IPS-20b (cell line): Measurements from ENCODE around the gene CACNA1C.
"Not testable (repeated sequence)": the region's sequence is repeated elsewhere in the genome, so short reads cannot be mapped to it uniquely, and the experiment has no call there.

Source experiments
- H3K27ac ChIP-seq: one replicate; pipeline ENCODE4 v1.5.1; 2013; ENCODE audit warnings: low read length
- H3K27me3 ChIP-seq: 2 replicates; pipeline ENCODE4 v1.6.1; 2013; ENCODE audit warnings: mild to moderate bottlenecking, low read length, inconsistent platforms; ENCODE audit not compliant: insufficient read depth
- H3K36me3 ChIP-seq: 2 replicates; pipeline ENCODE4 v1.6.1; 2013; ENCODE audit warnings: low read depth, mild to moderate bottlenecking, inconsistent platforms, low read length, moderate library complexity; ENCODE audit not compliant: insufficient read depth
- H3K4me1 ChIP-seq: 2 replicates; pipeline ENCODE4 v1.6.1; 2013; ENCODE audit warnings: mild to moderate bottlenecking, control low read depth, inconsistent platforms, low read length, moderate library complexity; ENCODE audit not compliant: insufficient read depth
- H3K4me3 ChIP-seq: 2 replicates; pipeline ENCODE4 v1.5.1; 2013; ENCODE audit warnings: mild to moderate bottlenecking, low read length, inconsistent platforms
- H3K9ac ChIP-seq: 2 replicates; pipeline ENCODE4 v1.6.1; 2013; ENCODE audit warnings: low read depth, mild to moderate bottlenecking, inconsistent platforms, low read length, moderate library complexity
- H3K9me3 ChIP-seq: 2 replicates; pipeline ENCODE4 v1.6.1; 2013; ENCODE audit warnings: mild to moderate bottlenecking, low read depth, low read length, inconsistent platforms; ENCODE audit not compliant: insufficient read depth

CACNA1C gene

DNA sequence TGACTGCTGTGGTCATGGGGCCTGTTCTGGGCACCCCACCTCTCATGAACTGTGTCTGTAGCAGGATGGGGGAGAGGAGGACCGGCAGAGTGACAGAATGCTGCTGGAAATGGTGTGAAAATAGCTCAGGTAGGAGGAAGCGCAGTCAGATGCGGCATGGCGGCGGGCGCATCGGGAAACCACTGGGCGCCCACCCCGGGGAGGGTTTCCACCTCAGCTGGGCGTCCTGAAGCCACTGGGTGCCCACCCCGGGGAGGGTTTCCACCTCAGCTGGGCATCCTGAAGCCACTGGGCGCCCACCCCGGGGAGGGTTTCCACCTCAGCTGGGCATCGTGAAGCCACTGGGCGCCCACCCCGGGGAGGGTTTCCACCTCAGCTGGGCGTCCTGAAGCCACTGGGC lies 52.6 kb downstream of the CACNA1C start:
- not testable (repeated sequence) for H3K4me1 ChIP-seq, H3K27me3 ChIP-seq, H3K9ac ChIP-seq, H3K9me3 ChIP-seq, H3K36me3 ChIP-seq, H3K27ac ChIP-seq, H3K4me3 ChIP-seq

DNA sequence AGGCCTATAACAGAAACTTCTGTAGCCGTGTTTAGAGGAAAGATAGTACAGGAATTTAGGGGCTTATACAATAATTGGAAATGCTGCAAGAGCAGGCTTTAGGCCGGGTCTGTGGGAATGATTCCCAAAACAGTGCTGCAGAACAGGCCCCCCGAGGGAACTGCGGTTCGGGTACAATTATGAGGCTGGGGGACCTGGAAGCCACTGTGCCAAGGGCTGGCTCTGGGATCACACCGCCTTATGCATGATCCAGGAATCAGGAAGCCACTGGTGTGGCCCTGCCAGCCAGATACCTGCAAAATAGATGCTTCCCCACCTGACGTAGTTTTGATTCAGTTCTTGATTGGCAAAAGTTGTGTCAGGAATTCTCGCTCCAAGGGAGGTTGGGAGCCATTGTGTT lies 55.4 kb downstream of the CACNA1C start:
- H3K9ac ChIP-seq: no peak overlapping the region
- no peak overlapping the region for H3K27ac ChIP-seq
- H3K9me3 ChIP-seq: no peaks in the 10 kb centered on the region
- H3K36me3 ChIP-seq: no peaks in the 10 kb centered on the region
- no peaks in the 10 kb centered on the region for H3K4me1 ChIP-seq
- H3K4me3 ChIP-seq: no peak overlapping the region
- no peaks in the 10 kb centered on the region for H3K27me3 ChIP-seq

DNA sequence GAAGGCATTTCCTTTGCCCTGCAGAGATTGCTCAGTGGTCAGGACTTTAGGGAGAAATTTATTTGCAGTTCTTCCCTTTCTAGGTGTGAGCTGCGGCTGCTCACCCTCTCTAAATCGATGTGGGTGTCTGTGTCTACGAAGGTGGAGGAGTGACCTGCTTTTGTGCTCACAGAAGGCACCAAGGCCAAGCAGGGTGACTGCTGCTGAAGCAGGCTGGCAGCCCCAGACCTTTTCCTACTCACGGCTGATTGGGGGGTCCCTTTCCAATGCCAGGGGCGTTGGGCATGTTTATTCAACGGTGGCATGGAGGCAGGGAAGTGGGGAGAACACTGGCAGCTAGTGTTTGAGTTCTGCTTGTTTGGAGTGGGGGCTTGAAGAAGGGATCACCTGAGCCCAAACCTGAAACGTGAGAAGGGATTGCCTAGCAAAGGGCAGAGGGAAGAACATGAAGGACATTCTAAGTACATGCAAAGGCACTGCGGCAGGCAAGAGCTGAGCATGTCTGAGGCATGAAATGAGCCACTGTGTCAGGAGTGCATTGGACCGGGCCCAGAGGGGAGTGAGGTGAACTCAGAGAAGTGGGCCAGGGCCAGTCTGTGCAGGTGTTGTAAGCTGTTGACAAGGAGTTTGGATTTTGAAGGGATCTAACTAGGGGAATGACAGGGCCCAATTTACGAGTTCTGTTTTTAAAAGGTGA lies 56.3 kb downstream of the CACNA1C start:
- H3K27me3 ChIP-seq: no peaks in the 10 kb centered on the region
- no peak overlapping the region for H3K9ac ChIP-seq
- H3K27ac ChIP-seq: no peak overlapping the region
- H3K36me3 ChIP-seq: no peaks in the 10 kb centered on the region
- no peaks in the 10 kb centered on the region for H3K9me3 ChIP-seq
- H3K4me1 ChIP-seq: no peaks in the 10 kb centered on the region
- no peak overlapping the region for H3K4me3 ChIP-seq

DNA sequence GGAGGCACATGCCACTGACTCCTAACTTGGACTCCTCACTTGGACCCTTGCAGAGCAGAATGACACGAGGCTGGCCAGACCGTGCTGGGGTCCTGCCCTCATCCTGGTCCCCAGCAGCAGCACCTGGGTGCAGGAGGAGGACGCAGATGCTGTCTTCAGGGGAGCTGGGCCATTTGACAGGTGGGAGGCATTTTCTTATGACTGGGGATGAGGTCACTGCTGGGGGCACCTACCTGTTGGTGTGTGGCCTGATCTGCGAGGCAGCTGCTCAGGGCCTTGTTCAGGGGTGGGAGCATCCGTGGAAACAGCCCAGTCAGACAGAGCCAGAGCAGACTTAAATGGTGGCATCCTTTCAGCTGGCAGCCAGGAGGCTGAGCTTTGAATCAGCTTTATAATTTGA lies 57.3 kb downstream of the CACNA1C start:
- no peak overlapping the region for H3K4me3 ChIP-seq
- H3K27me3 ChIP-seq: no peaks in the 10 kb centered on the region
- H3K9me3 ChIP-seq: no peaks in the 10 kb centered on the region
- H3K4me1 ChIP-seq: no peaks in the 10 kb centered on the region
- H3K27ac ChIP-seq: no peak overlapping the region
- H3K9ac ChIP-seq: no peak overlapping the region
- H3K36me3 ChIP-seq: no peaks in the 10 kb centered on the region

DNA sequence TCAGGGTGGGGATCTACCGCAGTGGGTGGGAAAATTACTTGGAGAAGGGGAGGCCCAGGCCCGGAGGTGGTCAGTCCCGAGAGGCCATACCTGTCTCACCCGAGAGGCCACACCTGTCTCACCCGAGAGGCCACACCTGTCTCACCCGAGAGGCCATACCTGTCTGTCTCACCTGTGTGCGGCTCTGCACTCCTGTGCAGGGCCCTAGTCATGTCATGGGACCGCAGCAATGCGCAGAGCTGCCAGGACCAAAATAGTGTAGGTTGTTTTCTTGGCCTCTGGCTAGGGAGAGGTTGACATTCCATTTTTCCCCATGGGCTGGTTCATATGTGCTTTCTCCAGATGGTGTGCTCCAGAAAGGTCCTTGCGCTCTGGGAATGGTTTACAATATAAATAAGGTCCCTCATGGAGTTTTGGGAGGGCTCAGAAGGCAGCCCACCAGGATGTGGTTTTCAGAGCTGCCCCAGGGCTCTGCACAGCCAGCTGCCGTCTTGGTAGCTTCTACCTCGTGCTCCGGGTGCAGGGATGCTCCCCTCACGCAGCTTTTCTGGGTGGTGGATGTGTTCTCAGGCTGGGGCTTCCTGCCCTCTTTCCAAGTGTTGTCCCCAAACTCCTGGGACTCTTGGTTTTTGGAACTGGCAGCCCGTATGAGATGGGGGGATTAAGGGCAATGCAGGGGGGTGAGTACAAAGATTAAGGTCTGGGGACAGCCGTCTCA lies 58.2 kb downstream of the CACNA1C start:
- no peaks in the 10 kb centered on the region for H3K4me1 ChIP-seq
- H3K27me3 ChIP-seq: no peaks in the 10 kb centered on the region
- H3K27ac ChIP-seq: no peak overlapping the region
- no peak overlapping the region for H3K4me3 ChIP-seq
- H3K36me3 ChIP-seq: no peaks in the 10 kb centered on the region
- no peak overlapping the region for H3K9ac ChIP-seq
- no peaks in the 10 kb centered on the region for H3K9me3 ChIP-seq

DNA sequence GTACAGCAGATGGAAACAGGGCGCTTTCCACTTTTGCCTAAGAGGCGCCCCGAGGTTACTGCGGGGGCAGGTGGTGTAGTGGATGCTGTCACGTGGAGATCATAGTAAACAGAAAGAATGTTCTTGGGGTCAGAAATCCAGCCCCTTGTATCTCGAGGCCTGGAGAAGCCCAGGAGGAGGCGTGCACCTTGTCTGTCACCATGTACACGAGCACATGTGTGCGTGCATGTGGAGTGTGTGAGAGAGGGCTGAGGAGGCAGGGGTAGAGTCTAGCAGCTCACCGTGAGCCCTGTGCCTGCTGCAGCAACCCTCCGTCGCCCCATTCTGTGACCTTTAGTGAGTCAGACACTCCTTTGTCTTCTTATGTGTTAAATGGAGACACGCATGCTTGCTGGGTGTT lies 59.0 kb downstream of the CACNA1C start:
- Histone ChIP-seq H3K27ac (no peak overlapping the region), H3K4me3 (no peak overlapping the region), H3K9me3 (no peaks in the 10 kb centered on the region), H3K9ac (no peak overlapping the region), H3K36me3 (no peaks in the 10 kb centered on the region), H3K27me3 (no peaks in the 10 kb centered on the region), H3K4me1 (no peaks in the 10 kb centered on the region)

DNA sequence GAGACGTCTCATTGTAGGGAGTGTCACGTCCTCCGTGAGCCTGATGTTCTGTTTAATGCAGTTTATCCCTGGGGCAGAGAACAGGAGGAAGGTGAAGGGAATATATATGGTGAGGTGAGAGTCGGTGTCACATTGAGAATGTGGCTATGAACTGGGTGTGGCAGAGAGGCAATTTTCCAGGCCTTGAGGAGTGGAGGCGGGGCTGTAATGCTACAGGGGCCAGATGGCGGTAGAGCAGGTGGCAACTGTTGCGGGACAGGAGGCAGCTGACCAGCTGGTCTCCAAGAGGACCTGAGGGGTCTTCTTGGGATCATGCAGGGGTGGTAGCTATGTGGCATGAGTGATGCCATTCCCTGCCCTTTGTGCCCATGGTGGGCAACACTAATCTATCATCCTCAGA lies 59.6 kb downstream of the CACNA1C start:
- Histone ChIP-seq H3K9ac (no peak overlapping the region), H3K27ac (no peak overlapping the region), H3K36me3 (no peaks in the 10 kb centered on the region), H3K4me1 (no peaks in the 10 kb centered on the region), H3K27me3 (no peaks in the 10 kb centered on the region), H3K9me3 (no peaks in the 10 kb centered on the region), H3K4me3 (no peak overlapping the region)

DNA sequence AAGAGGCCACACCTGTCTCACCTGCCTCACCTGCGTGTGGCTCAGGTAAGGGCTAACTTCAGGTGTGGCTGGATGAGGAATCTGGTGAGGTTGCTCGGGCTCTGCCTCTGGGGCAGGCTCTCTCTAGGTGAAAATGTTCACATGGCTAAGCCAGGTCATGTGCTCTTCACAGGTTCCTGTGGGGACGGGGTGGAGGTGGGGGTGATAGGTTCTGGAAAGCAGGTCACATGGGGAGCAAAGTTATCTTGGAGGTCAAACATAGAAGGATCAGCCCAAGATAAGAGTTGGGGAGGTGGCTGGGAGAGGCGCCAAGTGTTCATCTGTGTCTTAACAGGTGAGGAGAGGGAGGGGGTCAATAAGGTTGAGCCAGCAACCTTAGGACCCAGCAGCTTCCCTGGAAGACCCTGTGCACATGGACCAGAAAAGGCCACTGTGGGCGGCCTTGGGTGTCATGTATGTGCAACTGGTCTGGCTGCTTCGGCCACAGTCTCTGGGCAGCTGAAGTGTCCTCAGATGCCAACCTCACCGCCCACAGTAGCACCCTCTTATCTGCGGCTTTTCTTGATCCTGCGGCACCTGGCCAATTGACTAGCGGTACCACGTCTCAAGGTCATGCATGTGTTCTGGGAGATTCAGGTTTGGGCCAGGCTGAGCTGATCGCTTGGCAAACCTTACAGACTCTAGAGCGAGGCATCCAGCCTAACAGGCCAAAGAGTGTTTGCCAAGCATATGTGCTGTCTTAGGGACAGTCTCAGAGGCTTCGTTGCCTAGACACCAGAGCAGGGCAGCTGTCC lies 60.5 kb downstream of the CACNA1C start:
- Histone ChIP-seq H3K27ac (no peak overlapping the region), H3K4me1 (no peaks in the 10 kb centered on the region), H3K9me3 (no peaks in the 10 kb centered on the region), H3K4me3 (no peak overlapping the region), H3K27me3 (no peaks in the 10 kb centered on the region), H3K9ac (no peak overlapping the region), H3K36me3 (no peaks in the 10 kb centered on the region)

DNA sequence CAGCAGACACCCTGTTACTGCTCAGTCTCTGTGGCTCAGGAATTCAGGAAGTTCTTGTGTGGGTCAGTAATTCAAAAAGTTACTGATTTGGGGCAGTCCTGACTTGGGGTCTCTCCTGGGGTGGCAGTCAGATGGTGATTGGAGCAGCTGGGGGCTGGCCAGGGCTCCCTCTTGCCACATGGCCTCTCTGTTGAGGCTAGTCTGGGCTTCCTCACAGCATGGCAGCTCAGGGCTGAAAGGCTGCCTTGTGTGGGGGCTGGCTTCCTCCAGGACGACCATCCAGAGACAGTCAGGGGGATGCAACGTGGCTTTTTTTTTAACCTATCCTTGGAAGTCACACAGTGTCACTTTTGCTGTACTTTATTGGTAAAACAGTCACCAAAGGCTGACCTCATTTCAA lies 61.3 kb downstream of the CACNA1C start:
- Histone ChIP-seq H3K9me3 (no peaks in the 10 kb centered on the region), H3K36me3 (no peaks in the 10 kb centered on the region), H3K4me3 (no peak overlapping the region), H3K27me3 (no peaks in the 10 kb centered on the region), H3K27ac (no peak overlapping the region), H3K4me1 (no peaks in the 10 kb centered on the region), H3K9ac (no peak overlapping the region)

DNA sequence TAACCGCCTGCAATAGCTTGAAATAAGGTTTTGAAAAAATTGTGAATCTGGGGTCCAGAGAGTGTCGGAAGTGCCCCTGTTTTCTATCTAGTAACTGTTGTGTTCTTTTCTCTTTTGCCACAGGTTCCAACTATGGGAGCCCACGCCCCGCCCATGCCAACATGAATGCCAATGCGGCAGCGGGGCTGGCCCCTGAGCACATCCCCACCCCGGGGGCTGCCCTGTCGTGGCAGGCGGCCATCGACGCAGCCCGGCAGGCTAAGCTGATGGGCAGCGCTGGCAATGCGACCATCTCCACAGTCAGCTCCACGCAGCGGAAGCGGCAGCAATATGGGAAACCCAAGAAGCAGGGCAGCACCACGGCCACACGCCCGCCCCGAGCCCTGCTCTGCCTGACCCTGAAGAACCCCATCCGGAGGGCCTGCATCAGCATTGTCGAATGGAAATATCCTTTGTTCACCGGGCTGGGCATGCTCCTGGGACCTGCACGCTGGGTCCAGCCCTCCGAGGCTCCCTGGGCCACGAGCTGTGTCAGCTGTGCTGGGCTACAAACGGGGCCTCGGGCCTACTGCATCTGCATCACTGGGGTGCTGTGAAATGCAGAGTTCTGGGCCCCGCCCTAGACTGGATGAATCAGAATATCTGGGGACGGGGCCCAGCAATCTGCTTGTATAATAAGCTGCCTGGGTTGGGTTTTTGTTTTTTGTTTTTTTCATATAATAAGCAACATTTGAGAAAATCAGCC lies 62.5 kb downstream of the CACNA1C start:
- no peaks in the 10 kb centered on the region for H3K27me3 ChIP-seq
- H3K36me3 ChIP-seq: no peaks in the 10 kb centered on the region

DNA sequence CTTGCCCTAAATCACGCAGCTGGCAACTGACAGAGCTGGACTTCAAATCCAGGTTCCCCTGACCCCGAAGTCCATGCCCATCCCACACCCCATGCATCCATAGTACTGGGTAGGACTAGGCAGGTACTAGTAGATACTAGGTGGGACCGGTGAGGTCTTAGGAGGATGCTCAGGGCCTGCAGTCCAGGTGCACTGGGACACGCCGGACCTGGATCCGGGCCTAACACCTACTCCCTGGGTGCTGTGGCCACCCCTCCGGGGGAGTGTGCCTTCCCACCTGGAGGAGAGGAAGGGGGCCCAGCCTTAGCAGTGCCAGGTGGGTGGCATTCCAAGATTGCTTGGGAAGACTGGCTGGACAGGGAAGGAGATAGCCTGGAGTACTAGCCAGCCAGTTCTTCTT lies 64.8 kb downstream of the CACNA1C start:
- Histone ChIP-seq H3K9me3 (no peaks in the 10 kb centered on the region), H3K4me3 (no peak overlapping the region), H3K36me3 (no peaks in the 10 kb centered on the region), H3K27me3 (no peaks in the 10 kb centered on the region), H3K27ac (no peak overlapping the region), H3K4me1 (no peaks in the 10 kb centered on the region), H3K9ac (no peak overlapping the region)

More for the DNA sequence above, 62.5 kb downstream of the CACNA1C start:
- Histone ChIP-seq H3K9ac (no peak overlapping the region), H3K4me1 (no peaks in the 10 kb centered on the region), H3K27ac (no peak overlapping the region), H3K9me3 (no peaks in the 10 kb centered on the region), H3K4me3 (no peak overlapping the region)
